ENCODE data around the gene CD274.

The CD274 gene

GRCh38 chr9:5500441-5501235, 50.3 kb downstream of the CD274 start:
- DNase-seq (ENCODE audit: low read depth) = peak; percentile 34

- DNase-seq (ENCODE audit: low read depth) = no peak
Measured at GRCh38 chr9:5502553-5502952, 52.2 kb downstream of the CD274 start.

DNA sequence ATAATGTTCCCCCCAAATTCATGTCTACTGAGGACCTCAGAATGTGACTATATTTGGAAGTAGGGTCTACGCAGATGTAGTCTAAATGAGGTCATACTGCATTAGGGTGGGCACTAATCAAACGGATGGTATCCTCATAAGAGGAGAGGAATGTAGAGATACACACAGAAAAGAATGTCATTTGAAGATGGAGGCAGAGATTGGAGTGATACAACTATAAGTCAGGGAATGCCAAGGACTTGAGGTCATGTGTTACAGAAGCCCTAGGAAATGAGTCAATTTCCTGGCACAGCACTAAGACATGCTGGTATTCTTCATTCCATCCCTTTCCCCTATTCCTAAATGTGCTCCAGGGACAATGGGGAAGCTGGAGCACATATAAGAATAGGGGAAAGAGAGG, 59.2 kb downstream of the CD274 start:
- DNase-seq (ENCODE audit: low read depth) = no peak

GRCh38 chr9:5510360-5510931, 60.1 kb downstream of the CD274 start, which contains the start of gene PDCD1LG2:
Gene PDCD1LG2 (plus strand): TSS chr9:5510531. CDS start chr9:5522547, 12,016 bp downstream.
- DNase-seq (ENCODE audit: low read depth) = no peak

DNA sequence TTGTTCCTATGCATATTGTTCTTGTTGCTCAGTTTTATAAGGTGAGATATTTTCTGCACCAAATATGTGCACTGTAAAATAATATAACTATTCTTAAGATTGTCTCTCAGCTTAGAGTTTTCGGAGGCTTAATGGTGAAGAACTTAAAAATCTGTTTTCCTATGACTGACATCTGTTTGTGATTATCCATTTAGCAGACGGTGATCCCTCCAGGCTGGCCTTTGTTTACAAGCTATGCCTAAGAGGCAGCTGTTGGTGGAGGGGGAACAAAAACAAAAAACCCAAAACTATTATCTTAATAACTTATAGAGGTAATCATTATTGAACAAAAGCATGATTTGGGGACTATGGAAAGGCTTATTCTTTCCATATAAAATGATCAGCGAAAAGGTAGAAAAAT, 60.6 kb downstream of the CD274 start:
- DNase-seq (ENCODE audit: low read depth) = no peak

- DNase-seq (ENCODE audit: low read depth) = no peak
Measured at GRCh38 chr9:5511476-5511875, 61.1 kb downstream of the CD274 start.

DNA sequence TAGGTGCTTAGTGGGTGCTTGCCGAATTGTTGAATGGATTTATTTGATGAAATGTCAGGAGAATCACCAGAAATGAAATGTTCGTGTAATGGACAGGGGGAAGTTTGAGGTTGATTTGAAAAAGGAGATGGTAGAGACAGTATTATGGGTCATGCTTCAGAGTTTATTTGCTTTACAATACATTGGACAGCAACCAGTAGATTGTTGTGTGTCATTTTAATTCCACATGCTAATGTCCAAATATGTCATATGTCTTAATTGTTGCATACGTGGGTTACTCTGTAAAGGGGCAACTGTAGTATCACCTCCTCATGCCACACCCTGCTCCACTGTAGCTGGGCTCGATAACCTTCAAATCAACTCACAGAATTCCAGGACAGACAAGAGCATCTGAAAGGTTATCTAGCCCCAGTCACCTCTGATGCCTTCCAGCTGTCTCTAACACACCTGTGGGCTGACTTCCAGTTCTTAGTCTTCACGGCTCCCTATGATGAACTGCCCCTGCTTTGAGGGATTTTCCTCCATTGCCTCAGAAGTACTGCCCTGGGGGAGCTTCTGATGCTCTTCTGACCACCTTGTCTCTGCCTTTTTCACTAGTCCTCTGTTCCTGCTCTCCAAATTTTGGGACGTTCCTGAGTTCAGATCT, 61.7 kb downstream of the CD274 start:
- DNase-seq (ENCODE audit: low read depth) = no peak

DNA sequence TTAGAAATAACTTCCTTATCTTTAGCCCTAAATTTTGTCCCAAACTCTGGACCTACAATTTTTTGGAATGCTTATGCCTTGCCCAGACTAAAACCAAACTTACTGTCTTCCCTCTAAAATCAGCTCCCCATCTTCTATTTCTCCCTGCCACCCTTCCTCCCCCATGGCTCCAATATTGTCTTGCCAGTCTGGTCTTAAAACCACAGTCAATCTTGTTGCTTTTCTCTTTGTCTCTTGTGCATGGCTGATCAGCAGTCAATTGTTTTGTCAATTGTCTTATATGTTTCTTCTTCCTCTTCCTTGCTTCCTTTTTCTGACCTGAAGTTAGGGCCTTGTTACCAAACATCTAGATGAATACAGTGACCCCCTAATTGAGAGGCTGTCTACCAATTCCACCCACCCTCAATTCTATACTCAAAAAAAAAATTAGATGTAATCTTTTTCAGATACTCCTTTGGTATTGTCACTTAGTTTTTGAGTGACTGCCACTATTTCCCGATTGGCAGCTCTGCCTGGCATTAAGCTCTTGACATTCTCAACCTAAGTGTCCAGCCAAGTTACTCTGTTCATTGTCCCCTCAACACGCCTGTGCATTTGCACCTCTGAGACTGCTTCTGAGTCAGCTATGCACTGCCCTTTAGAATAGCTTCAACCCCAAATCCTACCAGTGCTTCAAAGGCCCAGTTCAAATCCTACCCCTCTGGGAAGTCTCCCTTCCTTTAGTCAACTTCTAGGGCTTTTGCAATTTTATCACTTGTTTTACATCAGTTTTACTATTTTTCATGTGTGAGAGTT, 62.5 kb downstream of the CD274 start:
- DNase-seq (ENCODE audit: low read depth) = no peak

GRCh38 chr9:5513966-5514616, 63.7 kb downstream of the CD274 start:
- DNase-seq (ENCODE audit: low read depth) = no peak

- DNase-seq (ENCODE audit: low read depth) = no peak
Measured at GRCh38 chr9:5514617-5515260, 64.4 kb downstream of the CD274 start.

- DNase-seq (ENCODE audit: low read depth) = no peak
Measured at GRCh38 chr9:5515261-5515650, 64.9 kb downstream of the CD274 start.

GRCh38 chr9:5516453-5517220, 66.3 kb downstream of the CD274 start:
- no peak for DNase-seq (ENCODE audit: low read depth)

- no peak for DNase-seq (ENCODE audit: low read depth)
Measured at GRCh38 chr9:5518171-5518936, 68.0 kb downstream of the CD274 start.

- no peak for DNase-seq (ENCODE audit: low read depth)
Measured at GRCh38 chr9:5518937-5519319, 68.6 kb downstream of the CD274 start.

Data from CMK (cell line).